ENCODE data around the gene DNASE2.
"Not testable (repeated sequence)": the region's sequence is repeated elsewhere in the genome, so short reads cannot be mapped to it uniquely, and the experiment has no call there.

Gene DNASE2

DNA sequence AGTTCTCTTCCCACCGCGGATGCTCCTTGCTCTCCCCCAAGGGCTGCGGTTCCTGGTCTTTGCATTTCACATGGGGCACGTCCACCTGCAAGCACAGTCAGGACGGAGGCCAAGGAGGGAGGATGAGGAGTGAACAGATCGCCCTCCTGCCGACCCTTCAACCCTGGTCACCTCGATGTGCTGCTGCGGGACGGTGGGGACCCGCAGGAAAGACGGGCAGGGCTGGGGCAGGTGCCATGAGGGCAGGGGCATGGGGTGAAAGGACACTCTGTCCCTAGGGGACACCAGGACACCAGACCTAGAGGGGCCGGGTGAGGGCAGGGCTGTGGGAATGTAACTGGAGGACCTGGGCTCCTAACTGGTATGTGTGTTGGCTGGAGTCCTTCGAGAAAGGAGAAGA lies 37.0 kb upstream of the DNASE2 start:
- DNase-seq (ENCODE audit: low read depth, low spot score): no peak
- POLR2A ChIA-PET: no interaction called here
- no peak for TF ChIP-seq CTCF (IDR thresholded peaks at IDR 0.05; ENCODE audit: insufficient read depth, low read length, missing control alignments)
- no peak overlapping the region for H3K4me3 ChIP-seq (ENCODE audit: low read depth, low read length)
- CTCF ChIA-PET: no interaction called here

GRCh38 chr19:12915860-12916259 lies 34.6 kb upstream of the DNASE2 start:
- CTCF ChIA-PET; POLR2A ChIA-PET; DNase-seq (ENCODE audit: low read depth, low spot score): not testable (repeated sequence)

GRCh38 chr19:12913851-12914690 lies 32.8 kb upstream of the DNASE2 start:
- CTCF ChIA-PET: interaction anchor here (0.9 to 1.4 kb wide), 3 partner anchors 24 to 194 kb away, joined by 3 to 7 read pairs (median 4); no protein-coding TSS in a partner anchor
- POLR2A ChIA-PET: no interaction called here

More at GRCh38 chr19:12915860-12916259, 34.6 kb upstream of the DNASE2 start:
- not testable (repeated sequence) for H3K4me3 ChIP-seq (ENCODE audit: low read depth, low read length)

GRCh38 chr19:12913011-12913561 lies 31.8 kb upstream of the DNASE2 start:
- ChIA-PET POLR2A (no interaction called here), CTCF (interaction anchor here (0.9 to 1.4 kb wide), 5 partner anchors 14 to 193 kb away, joined by 3 to 7 read pairs (median 4); no protein-coding TSS in a partner anchor)
- no peak for TF ChIP-seq CTCF (IDR thresholded peaks at IDR 0.05; ENCODE audit: insufficient read depth, low read length, missing control alignments)
- no peak overlapping the region for H3K4me3 ChIP-seq (ENCODE audit: low read depth, low read length)
- no peak for DNase-seq (ENCODE audit: low read depth, low spot score)

More at GRCh38 chr19:12913851-12914690, 32.8 kb upstream of the DNASE2 start:
- no peak for DNase-seq (ENCODE audit: low read depth, low spot score)
- H3K4me3 ChIP-seq (ENCODE audit: low read depth, low read length): no peak overlapping the region
- TF ChIP-seq CTCF (IDR thresholded peaks at IDR 0.05; ENCODE audit: insufficient read depth, low read length, missing control alignments): no peak

GRCh38 chr19:12912571-12912970 lies 31.3 kb upstream of the DNASE2 start:
- no peak overlapping the region for H3K4me3 ChIP-seq (ENCODE audit: low read depth, low read length)
- POLR2A ChIA-PET: no interaction called here
- no peak for TF ChIP-seq CTCF (IDR thresholded peaks at IDR 0.05; ENCODE audit: insufficient read depth, low read length, missing control alignments)
- DNase-seq (ENCODE audit: low read depth, low spot score): no peak
- CTCF ChIA-PET: interaction anchor here (0.9 to 1.3 kb wide), 3 partner anchors 13 to 22 kb away, joined by 3 to 5 read pairs (median 3); no protein-coding TSS in a partner anchor

DNA sequence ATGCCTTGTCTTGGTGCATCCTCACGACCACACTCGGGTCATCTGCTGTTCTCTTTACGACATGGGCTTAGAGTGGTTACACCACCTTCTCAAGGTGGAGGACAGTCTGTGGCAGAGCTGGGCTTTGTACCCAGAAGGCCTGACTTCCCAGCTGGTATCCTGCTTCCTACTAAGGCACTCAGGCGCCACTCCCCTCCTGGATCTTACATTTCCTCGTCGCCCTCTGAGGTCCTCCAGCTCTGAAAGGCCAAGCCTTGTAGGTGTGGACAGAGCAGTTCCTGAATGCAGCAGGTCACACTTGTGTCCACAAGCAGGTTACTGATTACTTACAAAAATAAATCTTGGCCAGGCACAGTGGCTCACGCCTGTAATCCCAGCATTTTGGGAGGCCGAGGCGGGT lies 25.9 kb upstream of the DNASE2 start:
- POLR2A ChIA-PET: interaction anchor here (1.0 kb wide), 1 partner anchor 12 kb away, joined by 3 read pairs; the partner anchor contains the start of gene SYCE2
- no peak for TF ChIP-seq CTCF (IDR thresholded peaks at IDR 0.05; ENCODE audit: insufficient read depth, low read length, missing control alignments)
- no peak overlapping the region for H3K4me3 ChIP-seq (ENCODE audit: low read depth, low read length)
- DNase-seq (ENCODE audit: low read depth, low spot score): no peak
- CTCF ChIA-PET: no interaction called here
